MM.1S (cell line): Measurements from ENCODE around the gene TAF1B.
"Not testable (repeated sequence)": the region's sequence is repeated elsewhere in the genome, so short reads cannot be mapped to it uniquely, and the experiment has no call there.

Experiments used
- DNase-seq: peaks from one replicate; pipeline ENCODE4 v3.0.0-alpha.2; 2015
- H2AFZ ChIP-seq: fragments of 300-600 bp; sonication (generic); 2 replicates; pipeline ENCODE4 v1.6.0; 2016; ENCODE audit warnings: antibody characterized with exemption, low read length
- H3F3A ChIP-seq: fragments of 300-600 bp; sonication (generic); 2 replicates; pipeline ENCODE4 v1.6.1; 2016; ENCODE audit warnings: mild to moderate bottlenecking, antibody characterized with exemption, low read length, moderate library complexity, mixed read lengths; ENCODE audit not compliant: insufficient read depth
- H3K27ac ChIP-seq: fragments of 300-600 bp; sonication (generic); 2 replicates; pipeline ENCODE4 v1.5.1; 2016; ENCODE audit warnings: mild to moderate bottlenecking, low read length
- H3K27me3 ChIP-seq: fragments of 300-600 bp; sonication (generic); replicated peaks from 2 replicates; pipeline ENCODE4 v1.6.0; 2016; ENCODE audit warnings: low read length; ENCODE audit not compliant: insufficient read depth
- H3K36me3 ChIP-seq: fragments of 300-600 bp; sonication (generic); replicated peaks from 2 replicates; pipeline ENCODE4 v1.6.1; 2016; ENCODE audit warnings: mild to moderate bottlenecking, low read length, mixed read lengths; ENCODE audit not compliant: insufficient read depth
- H3K4me1 ChIP-seq: fragments of 300-600 bp; sonication (generic); 2 replicates; pipeline ENCODE4 v1.6.1; 2016; ENCODE audit warnings: low read length, mixed read lengths
- H3K4me2 ChIP-seq: fragments of 300-600 bp; sonication (generic); 2 replicates; pipeline ENCODE4 v1.6.0; 2016; ENCODE audit warnings: low read depth, low read length
- H3K4me3 ChIP-seq: fragments of 300-600 bp; sonication (generic); 2 replicates; pipeline ENCODE4 v1.5.1; 2016; ENCODE audit warnings: low read length, mixed read lengths
- H3K79me2 ChIP-seq: fragments of 300-600 bp; sonication (generic); 2 replicates; pipeline ENCODE4 v1.6.1; 2016; ENCODE audit warnings: mixed run types, low read length, mixed read lengths
- H3K9ac ChIP-seq: fragments of 300-600 bp; sonication (generic); 2 replicates; pipeline ENCODE4 v1.6.1; 2016; ENCODE audit warnings: low read length, mixed read lengths
- H3K9me2 ChIP-seq: fragments of 300-600 bp; sonication (generic); replicated peaks from 2 replicates; pipeline ENCODE4 v1.6.1; 2016; ENCODE audit warnings: mild to moderate bottlenecking, low read length, mixed read lengths; ENCODE audit not compliant: insufficient read depth
- H3K9me3 ChIP-seq: fragments of 300-600 bp; sonication (generic); replicated peaks from 2 replicates; pipeline ENCODE4 v1.6.1; 2016; ENCODE audit warnings: mild to moderate bottlenecking, low read length, mixed read lengths; ENCODE audit not compliant: insufficient read depth
- H4K20me1 ChIP-seq: fragments of 300-600 bp; sonication (generic); 2 replicates; pipeline ENCODE4 v1.6.1; 2016; ENCODE audit warnings: mild to moderate bottlenecking, low read length, moderate library complexity, mixed read lengths; ENCODE audit not compliant: insufficient read depth
- EZH2 ChIP-seq: fragments of 300-600 bp; sonication (generic); optimal IDR thresholded peaks from 2 replicates; pipeline ENCODE3; 2017; ENCODE audit warnings: low read depth, mild to moderate bottlenecking, antibody characterized with exemption, low read length, mixed read lengths
- EZH2phosphoT487 ChIP-seq: fragments of 300-600 bp; sonication (generic); IDR thresholded peaks from 2 replicates; pipeline ENCODE4 v1.6.1; 2018; ENCODE audit warnings: antibody characterized with exemption, low read length
- TF ChIP-seq, protein P1 (sequence below): fragments of 300-600 bp; sonication (generic); IDR thresholded peaks from 2 replicates; pipeline ENCODE4 v1.5.1; 2016; ENCODE audit warnings: antibody characterized with exemption, low read length, mixed read lengths

Gene TAF1B

DNA sequence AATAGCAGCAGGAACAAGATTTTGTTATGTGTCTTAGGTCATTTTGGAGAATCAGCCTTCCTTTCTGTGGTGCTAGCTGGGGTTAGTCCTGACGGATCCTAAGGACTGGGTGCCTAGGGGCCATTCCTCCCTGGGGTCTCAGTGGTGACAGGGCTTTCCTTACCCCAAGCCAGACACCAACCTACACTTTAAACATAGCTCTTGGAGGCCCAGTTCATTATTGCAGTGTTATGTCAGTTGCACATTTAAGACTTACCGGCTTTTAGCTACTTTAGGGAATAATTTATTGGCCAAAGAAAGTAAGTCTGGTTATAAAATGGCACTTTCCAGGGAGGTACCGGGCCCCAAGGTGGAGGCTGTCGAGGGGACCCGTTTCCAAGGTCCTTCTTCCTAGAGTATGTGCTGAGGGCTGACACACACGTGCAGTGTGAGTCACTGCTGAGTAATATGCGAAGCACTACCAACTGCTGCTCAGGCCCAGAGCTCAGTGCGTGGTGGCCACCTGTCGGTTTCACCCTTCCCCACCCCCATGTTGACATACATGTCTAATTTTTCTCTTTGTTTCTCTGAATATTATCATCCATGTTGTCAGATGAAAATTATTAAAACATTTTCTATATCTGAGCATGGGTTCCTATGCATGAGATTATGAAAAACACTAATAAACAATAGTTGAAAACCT is 71.3 kb downstream of the TAF1B start:
- Histone ChIP-seq H3F3A (no peaks in the 10 kb centered on the region; the same call in 1 of the 2 replicates), H3K9me2 (no peaks in the 10 kb centered on the region), H3K36me3 (no peaks in the 10 kb centered on the region), H3K9ac (no peak overlapping the region), H2AFZ (peak overlapping the region; percentile 44), H3K4me3 (no peak overlapping the region), H3K9me3 (no peaks in the 10 kb centered on the region), H3K79me2 (no peaks in the 10 kb centered on the region), H4K20me1 (no peaks in the 10 kb centered on the region), H3K4me2 (peak overlapping the region; percentile 0; the same call in 1 of the 2 replicates), H3K27ac (peak overlapping the region; percentile 25; the same call in 1 of the 2 replicates), H3K27me3 (no peaks in the 10 kb centered on the region), H3K4me1 (peaks cover 14% of the 10 kb centered on the region)
- peak; percentile 84 for DNase-seq
- TF ChIP-seq EZH2phosphoT487, result no peak
- TF ChIP-seq, protein P1, sequence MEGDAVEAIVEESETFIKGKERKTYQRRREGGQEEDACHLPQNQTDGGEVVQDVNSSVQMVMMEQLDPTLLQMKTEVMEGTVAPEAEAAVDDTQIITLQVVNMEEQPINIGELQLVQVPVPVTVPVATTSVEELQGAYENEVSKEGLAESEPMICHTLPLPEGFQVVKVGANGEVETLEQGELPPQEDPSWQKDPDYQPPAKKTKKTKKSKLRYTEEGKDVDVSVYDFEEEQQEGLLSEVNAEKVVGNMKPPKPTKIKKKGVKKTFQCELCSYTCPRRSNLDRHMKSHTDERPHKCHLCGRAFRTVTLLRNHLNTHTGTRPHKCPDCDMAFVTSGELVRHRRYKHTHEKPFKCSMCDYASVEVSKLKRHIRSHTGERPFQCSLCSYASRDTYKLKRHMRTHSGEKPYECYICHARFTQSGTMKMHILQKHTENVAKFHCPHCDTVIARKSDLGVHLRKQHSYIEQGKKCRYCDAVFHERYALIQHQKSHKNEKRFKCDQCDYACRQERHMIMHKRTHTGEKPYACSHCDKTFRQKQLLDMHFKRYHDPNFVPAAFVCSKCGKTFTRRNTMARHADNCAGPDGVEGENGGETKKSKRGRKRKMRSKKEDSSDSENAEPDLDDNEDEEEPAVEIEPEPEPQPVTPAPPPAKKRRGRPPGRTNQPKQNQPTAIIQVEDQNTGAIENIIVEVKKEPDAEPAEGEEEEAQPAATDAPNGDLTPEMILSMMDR, result peak; percentile 41

GRCh38 chr2:9918275-9918674 is 75.0 kb downstream of the TAF1B start:
- Histone ChIP-seq H2AFZ (no peak overlapping the region), H3K4me3 (no peak overlapping the region), H3K79me2 (no peaks in the 10 kb centered on the region), H3K9me3 (no peaks in the 10 kb centered on the region), H3K9me2 (no peaks in the 10 kb centered on the region), H3K27me3 (no peaks in the 10 kb centered on the region), H3K4me1 (peaks cover 14% of the 10 kb centered on the region), H4K20me1 (no peaks in the 10 kb centered on the region), H3K4me2 (no peak overlapping the region), H3K27ac (no peak overlapping the region), H3K36me3 (no peaks in the 10 kb centered on the region), H3F3A (no peaks in the 10 kb centered on the region; the same call in 1 of the 2 replicates), H3K9ac (no peak overlapping the region)
- TF ChIP-seq EZH2 (no peak), EZH2phosphoT487 (no peak)
- TF ChIP-seq, protein P1, result no peak
- no peak for DNase-seq

GRCh38 chr2:9919512-9919911 is 76.2 kb downstream of the TAF1B start:
- TF ChIP-seq, protein P1, result no peak
- no peak for TF ChIP-seq EZH2
- no peak for TF ChIP-seq EZH2phosphoT487
- Histone ChIP-seq H3K36me3 (no peaks in the 10 kb centered on the region), H3K4me2 (no peak overlapping the region), H3K4me3 (no peak overlapping the region), H3F3A (no peaks in the 10 kb centered on the region; the same call in 1 of the 2 replicates), H3K79me2 (no peaks in the 10 kb centered on the region), H2AFZ (no peak overlapping the region), H3K27ac (no peak overlapping the region), H3K9me3 (no peaks in the 10 kb centered on the region), H4K20me1 (no peaks in the 10 kb centered on the region), H3K9me2 (no peaks in the 10 kb centered on the region), H3K27me3 (no peaks in the 10 kb centered on the region), H3K9ac (no peak overlapping the region), H3K4me1 (peaks cover 7% of the 10 kb centered on the region)
- DNase-seq, result no peak

GRCh38 chr2:9927020-9927419 is 83.7 kb downstream of the TAF1B start:
- not testable (repeated sequence) for H3K9me3 ChIP-seq, H3K79me2 ChIP-seq, H3K4me2 ChIP-seq, DNase-seq, H3K4me3 ChIP-seq, H3K36me3 ChIP-seq, H3K9ac ChIP-seq, H2AFZ ChIP-seq, H3K27me3 ChIP-seq, H3F3A ChIP-seq, H3K4me1 ChIP-seq, H3K27ac ChIP-seq, H4K20me1 ChIP-seq, H3K9me2 ChIP-seq
